ENCODE measurements around the gene NOTCH4.
"Not testable (repeated sequence)": the region's sequence is repeated elsewhere in the genome, so short reads cannot be mapped to it uniquely, and the experiment has no call there.

Gene NOTCH4

GRCh38 chr6:32216998-32217397 is 6.9 kb downstream of the NOTCH4 start:
- no peak for DNase-seq (ENCODE audit: low read depth)

DNA sequence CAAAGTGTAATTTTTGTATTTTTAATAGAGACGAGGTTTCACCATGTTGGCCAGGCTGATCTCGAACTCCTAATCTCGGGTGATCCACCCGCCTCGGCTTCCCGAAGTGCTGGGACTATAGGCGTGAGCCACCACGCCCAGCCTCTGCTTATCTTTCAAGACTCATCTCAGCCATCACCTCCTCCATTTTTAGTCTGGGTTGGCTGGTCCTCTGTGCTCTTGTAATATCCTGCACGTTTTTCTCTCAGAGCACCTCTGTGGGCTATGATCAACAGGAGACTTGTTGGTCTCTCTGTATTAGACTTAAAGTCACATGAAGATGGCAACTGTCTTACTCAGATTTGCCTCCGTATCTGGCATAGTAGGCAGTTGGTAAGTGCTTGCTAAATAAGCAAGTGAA is 7.6 kb downstream of the NOTCH4 start:
- DNase-seq (ENCODE audit: low read depth) = no peak

GRCh38 chr6:32215617-32216016 is 8.2 kb downstream of the NOTCH4 start:
- no peak for DNase-seq (ENCODE audit: low read depth)

GRCh38 chr6:32214126-32214525 is 9.7 kb downstream of the NOTCH4 start:
- no peak for DNase-seq (ENCODE audit: low read depth)

DNA sequence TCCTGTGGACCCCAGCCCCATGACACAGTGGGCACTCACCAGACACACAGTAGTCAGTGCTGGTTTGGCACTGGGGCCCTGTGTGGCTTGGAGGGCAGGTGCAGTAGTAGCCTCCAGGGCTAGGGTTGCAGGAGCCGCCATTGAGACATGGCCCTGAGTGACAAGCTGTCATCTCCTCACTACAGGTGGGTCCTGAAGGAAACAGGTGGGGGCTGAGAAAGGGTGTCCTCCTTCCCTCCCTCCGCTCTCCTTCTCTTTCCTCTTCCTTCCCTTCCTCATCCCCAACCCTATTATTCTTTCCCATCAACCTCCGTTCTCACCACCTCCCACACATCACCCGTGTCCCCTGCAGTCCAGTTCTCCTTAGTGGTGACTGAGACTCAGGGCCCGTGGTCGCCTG is 10.2 kb downstream of the NOTCH4 start:
- no peak for DNase-seq (ENCODE audit: low read depth)

- no peak for DNase-seq (ENCODE audit: low read depth)
Measured at GRCh38 chr6:32212076-32212760, 11.6 kb downstream of the NOTCH4 start.

- not testable (repeated sequence) for DNase-seq (ENCODE audit: low read depth)
Measured at GRCh38 chr6:32211432-32211831, 12.4 kb downstream of the NOTCH4 start.

GRCh38 chr6:32210191-32210601 is 13.7 kb downstream of the NOTCH4 start:
- DNase-seq (ENCODE audit: low read depth) = no peak

GRCh38 chr6:32208996-32209395 is 14.9 kb downstream of the NOTCH4 start:
- no peak for DNase-seq (ENCODE audit: low read depth)

- no peak for DNase-seq (ENCODE audit: low read depth)
Measured at GRCh38 chr6:32204268-32204715, 19.6 kb downstream of the NOTCH4 start.

DNA sequence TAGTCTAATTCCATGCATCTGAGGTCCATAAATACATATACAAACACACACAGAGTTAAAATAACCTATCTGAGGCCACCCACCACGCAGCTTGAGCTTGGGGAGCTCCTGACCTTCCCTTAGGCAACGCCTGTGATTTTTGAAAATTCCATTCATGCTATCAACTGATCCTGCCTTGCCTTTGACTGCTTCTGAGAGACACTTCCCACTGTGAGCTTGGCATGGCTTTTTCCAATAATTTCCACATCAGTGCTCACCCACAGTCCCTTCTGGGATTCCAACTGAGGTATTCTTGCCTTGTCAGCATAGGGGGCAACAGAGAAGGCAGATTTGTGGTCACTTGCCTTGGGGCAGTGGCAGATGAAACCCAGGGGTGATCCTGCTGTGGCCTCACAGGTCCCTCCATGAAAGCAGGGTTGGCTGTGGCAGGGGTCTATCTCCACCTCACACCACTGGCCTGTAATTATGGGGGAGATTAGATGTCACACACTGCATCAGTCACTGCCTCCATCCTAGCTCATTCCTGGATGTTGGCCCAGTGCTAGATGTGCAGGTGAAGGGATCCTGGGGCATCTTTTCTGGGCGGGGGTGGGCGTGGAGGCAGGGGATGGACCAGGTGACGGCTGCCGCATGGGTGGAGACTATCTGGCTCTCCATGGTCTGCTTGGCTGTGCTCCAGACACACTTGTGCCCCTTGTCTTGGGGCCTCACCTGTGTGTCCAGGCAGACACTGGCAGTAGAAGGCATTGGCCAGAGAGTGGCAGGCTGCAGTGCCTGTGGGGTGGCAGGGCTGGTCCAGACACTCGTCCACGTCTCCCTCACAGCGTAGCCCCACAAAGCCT is 20.2 kb downstream of the NOTCH4 start:
- DNase-seq (ENCODE audit: low read depth) = no peak

- DNase-seq (ENCODE audit: low read depth) = no peak
Measured at GRCh38 chr6:32202186-32202585, 21.7 kb downstream of the NOTCH4 start.

GRCh38 chr6:32200711-32201475 is 23.0 kb downstream of the NOTCH4 start:
- DNase-seq (ENCODE audit: low read depth) = no peak

DNA sequence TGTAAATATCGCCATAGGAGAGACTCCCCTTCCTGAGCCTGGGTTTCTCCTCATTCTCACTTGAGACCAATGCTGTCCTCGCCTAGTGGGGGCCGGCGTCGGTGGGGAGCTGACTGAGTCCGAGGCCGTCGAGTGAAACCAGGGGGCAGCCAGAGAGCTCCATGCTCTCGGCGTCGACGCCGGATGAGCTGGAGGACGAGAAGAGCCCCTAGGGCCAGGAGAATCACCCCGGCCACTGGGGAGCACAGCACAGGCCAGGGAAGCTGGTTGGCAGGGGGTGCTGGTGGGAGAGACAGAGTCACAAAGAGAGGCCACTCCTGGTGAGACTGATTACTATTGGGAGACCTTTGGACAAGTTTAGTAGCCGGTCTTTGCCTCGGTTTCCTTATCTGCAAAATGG is 25.0 kb downstream of the NOTCH4 start:
- DNase-seq (ENCODE audit: low read depth) = no peak

- DNase-seq (ENCODE audit: low read depth) = no peak
Measured at GRCh38 chr6:32198345-32198696, 25.5 kb downstream of the NOTCH4 start.

DNA sequence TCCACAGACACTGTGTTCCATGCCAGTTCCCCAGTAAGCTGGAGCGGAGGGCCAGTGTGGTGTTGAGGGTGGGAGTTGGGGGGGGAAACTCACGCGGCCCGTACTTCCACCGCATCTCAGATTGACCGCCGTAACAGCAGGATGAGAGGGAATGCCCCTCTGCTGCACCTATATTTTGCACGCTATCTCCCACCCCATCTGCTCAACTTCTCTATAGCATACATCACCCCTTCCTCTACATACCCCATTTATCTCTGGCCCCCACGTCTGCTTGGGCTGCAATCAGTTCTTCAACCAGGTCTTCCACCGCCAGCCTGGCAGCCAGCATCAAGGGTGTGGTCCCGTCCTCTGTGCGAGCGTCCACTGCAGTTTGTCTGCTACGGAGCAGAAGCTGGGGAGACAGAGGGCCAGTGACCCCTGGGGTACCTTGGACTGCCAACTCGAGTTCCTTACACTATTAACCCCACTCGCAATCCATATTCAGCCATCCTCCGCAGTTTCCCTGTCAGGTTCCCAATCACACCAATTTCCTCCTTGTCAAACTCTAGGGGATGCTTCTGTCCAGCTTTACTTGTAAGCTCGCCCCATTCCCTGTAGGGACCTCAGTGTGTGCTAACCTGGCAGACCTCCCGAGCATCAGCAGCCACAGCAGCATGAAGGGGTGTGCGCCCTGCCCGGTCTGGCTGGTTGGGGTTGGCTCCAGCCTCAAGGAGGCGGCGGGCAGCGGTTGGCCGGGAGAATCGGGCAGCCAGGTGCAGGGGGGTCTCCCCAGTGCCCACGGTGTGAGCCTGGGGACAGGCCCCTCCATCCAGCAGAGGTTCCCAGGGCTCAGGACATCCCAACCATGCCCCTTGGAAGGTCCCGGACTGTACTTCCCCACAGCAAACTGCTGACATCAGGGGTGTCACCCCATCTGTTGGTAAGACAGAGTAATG is 26.9 kb downstream of the NOTCH4 start:
- no peak for DNase-seq (ENCODE audit: low read depth)

DNA sequence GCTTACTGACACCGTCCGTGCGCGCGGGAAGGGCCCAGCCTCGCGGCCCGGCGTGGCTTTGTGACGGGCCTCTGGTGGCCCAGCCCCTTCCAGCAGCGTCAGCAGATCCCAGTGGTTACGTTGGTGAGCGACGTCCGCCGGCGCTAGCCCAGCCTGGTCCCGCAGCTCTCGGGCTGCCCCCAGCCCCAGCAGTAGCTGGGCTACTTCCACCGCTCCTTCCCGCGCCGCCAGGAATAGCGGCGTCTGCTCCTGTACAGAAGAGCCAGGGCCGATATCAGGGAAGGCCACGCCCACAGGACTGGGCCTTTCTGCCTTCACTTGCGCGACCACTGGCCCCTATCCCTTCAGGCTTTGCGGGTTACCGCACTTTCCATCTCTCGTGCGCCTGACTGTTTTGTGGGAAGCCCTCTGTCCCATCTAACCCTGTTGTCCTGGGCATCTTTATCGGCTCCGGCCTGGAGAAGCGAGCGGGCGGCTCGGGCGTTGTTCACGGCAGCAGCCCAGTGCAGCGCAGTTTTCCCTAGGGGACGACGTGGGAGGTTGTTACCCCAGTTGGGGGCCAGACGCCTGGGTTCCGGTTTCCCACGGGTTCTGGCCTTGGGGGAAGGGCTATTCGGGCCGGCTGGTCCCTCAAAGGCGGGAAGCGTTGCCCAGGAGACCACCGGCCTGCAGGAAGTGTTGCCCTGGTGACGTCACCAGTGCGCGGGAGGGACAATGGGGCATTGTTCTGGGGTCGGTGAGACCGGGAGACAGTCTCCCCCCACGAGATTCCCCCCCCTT is 27.8 kb downstream of the NOTCH4 start:
- peak; percentile 46 for DNase-seq (ENCODE audit: low read depth)

DNA sequence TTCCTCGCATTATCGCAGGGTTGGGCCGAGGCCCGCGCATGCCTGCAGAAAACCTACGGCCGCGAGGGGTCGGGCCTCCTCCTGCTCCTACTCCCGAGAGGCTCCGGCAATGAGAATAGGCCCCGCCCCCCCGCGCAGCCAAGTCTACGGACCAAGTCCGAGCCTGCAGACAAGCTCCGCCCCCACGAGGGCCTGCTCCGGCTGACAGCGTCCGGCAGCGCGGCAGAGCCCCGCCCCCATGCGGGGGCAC is 28.3 kb downstream of the NOTCH4 start:
- peak; percentile 100 for DNase-seq (ENCODE audit: low read depth)

DNA sequence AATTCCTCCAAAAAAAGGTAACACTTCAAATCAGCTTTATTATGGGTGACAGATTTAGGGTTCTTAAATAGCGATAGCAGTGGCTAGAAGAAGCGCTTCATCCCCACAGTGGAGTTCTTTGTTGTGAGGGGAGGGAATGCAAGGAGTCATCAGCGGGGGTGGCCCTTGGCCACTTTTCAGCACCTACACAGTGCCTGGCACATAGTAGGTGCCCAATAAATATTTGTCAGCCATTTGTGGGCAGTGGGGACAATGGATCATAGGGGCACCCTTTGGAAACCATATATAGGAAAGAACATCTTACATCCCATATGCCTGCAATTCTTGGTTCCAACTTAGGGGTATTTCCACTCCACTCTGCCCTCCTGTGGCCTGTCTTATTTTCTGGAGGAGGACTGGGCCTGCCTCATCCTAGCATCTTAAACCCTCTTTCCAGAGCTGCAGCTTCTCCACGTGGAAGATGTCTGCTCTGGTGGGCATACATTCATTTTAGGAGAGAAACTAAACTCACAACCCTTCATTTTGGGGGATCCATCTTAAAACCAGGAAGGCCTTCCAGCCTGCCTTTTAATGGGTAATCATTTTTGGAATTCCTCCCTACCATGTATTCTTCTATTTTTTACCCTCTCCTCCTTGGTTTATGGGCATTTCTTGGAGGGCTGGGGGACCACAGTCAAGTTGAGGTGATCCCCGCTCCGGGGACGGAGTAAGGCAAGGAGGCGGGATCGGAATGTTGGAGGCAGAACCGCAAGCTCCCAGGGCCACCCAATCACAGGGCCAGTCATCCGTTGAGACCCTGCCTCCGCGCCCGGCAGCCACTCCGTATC is 28.8 kb downstream of the NOTCH4 start:
- no peak for DNase-seq (ENCODE audit: low read depth)

DNA sequence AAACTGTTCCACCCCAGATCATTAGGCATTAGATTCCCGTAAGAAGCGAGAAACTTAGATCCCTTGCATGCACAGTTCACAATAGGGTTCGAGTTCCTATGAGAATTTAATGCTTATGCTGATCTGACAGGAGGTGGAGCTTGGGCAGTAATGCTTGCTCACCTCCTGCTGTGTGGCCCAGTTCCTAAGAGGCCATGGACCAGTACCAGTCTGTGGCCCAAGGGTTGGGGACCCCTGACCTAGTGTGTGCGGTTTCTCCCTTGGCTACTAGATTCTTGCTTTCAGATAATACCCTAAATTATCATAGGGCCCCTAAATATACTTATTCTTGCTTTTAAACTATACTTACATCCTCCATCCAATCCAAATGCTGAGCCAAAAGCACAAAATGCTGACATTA is 29.5 kb downstream of the NOTCH4 start:
- DNase-seq (ENCODE audit: low read depth) = no peak

Data from activated T-helper 9 cell treated with anti-CD3 and anti-CD28 coated beads, Interleukin-2, amount 50 U/mL, for 16 hours (primary cell).